OCI-LY1 (cell line): ENCODE results near the gene DEFB108B.
"Not testable (repeated sequence)": the region's sequence is repeated elsewhere in the genome, so short reads cannot be mapped to it uniquely, and the experiment has no call there.

Experiments
- CTCF ChIP-seq: fragments of 200-600 bp; sonication (generic), shearing (Covaris generic); IDR thresholded peaks from 2 replicates; pipeline ENCODE4 v1.5.1; 2017; ENCODE audit warnings: mild to moderate bottlenecking, antibody characterized with exemption, low read length, moderate library complexity, mixed read lengths
- EZH2 ChIP-seq: fragments of 200-600 bp; sonication (generic), shearing (Covaris generic); IDR thresholded peaks from 2 replicates; pipeline ENCODE4 v1.8.0; 2017; ENCODE audit warnings: borderline replicate concordance, mixed run types, mild to moderate bottlenecking, antibody characterized with exemption, low read length, moderate library complexity, mixed read lengths

- TF ChIP-seq CTCF, EZH2: not testable (repeated sequence)
Observed at GRCh38 chr11:71870661-71871060, 37.7 kb downstream of the DEFB108B start.
